ENCODE results near the gene WIPF1.

Gene WIPF1

DNA sequence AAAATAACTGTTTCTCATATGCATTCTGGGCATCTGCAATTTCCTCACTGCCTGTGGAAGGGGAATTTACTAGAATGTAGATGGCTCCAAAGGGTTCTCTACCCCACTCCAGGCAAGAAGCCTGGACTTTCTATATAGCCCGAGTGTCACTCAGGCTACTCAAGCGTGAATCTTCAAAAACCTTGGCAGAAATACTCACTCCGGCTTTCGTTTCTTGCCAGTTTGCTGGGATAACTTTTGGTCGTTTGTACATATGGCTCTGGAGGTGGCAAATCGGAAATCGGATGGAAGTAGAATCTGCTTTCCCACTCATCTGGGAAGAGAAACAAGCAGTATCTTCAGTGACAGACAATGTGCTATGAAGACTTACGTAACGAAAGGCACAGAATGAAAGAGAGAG, 30.7 kb downstream of the WIPF1 start:
- no peak overlapping the region for H3K9ac ChIP-seq (ENCODE audit: low read depth, low read length, poor library complexity, severe bottlenecking)
- H3K4me2 ChIP-seq (ENCODE audit: low read depth, low read length, poor library complexity, severe bottlenecking): no peak overlapping the region
- no peaks in the 10 kb centered on the region for H3F3A ChIP-seq (ENCODE audit: low read depth)
- no peak for TF ChIP-seq EZH2phosphoT487 (IDR thresholded peaks at IDR 0.05; ENCODE audit: borderline replicate concordance)
- no peaks in the 10 kb centered on the region for H3K27me3 ChIP-seq (ENCODE audit: insufficient read depth, low read length, poor library complexity, severe bottlenecking)
- H3K4me3 ChIP-seq (ENCODE audit: low read length, poor library complexity, severe bottlenecking): no peak overlapping the region
- H3K36me3 ChIP-seq (ENCODE audit: insufficient read depth, low read length): peaks cover 95% of the 10 kb centered on the region
- peaks cover 7% of the 10 kb centered on the region for H3K4me1 ChIP-seq (ENCODE audit: insufficient read depth, low read length, poor library complexity, severe bottlenecking)
- no peaks in the 10 kb centered on the region for H3K9me3 ChIP-seq (ENCODE audit: insufficient read depth, low read depth, low read length)
- H2AFZ ChIP-seq (ENCODE audit: low read length): no peak overlapping the region
- H3K9me2 ChIP-seq (replicated peaks; ENCODE audit: low read depth, low read length): no peaks in the 10 kb centered on the region
- H4K20me1 ChIP-seq (ENCODE audit: insufficient read depth, low read length, poor library complexity, severe bottlenecking): peaks cover 9% of the 10 kb centered on the region
- peaks cover 12% of the 10 kb centered on the region; the same call in 1 of the 2 replicates for H3K79me2 ChIP-seq (ENCODE audit: insufficient read depth, low read length)

GRCh38 chr2:174563530-174564282, 33.9 kb downstream of the WIPF1 start:
- no peak for TF ChIP-seq EZH2phosphoT487 (IDR thresholded peaks at IDR 0.05; ENCODE audit: borderline replicate concordance)
- TF ChIP-seq, protein P1, sequence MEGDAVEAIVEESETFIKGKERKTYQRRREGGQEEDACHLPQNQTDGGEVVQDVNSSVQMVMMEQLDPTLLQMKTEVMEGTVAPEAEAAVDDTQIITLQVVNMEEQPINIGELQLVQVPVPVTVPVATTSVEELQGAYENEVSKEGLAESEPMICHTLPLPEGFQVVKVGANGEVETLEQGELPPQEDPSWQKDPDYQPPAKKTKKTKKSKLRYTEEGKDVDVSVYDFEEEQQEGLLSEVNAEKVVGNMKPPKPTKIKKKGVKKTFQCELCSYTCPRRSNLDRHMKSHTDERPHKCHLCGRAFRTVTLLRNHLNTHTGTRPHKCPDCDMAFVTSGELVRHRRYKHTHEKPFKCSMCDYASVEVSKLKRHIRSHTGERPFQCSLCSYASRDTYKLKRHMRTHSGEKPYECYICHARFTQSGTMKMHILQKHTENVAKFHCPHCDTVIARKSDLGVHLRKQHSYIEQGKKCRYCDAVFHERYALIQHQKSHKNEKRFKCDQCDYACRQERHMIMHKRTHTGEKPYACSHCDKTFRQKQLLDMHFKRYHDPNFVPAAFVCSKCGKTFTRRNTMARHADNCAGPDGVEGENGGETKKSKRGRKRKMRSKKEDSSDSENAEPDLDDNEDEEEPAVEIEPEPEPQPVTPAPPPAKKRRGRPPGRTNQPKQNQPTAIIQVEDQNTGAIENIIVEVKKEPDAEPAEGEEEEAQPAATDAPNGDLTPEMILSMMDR (conservative IDR thresholded peaks at IDR 0.05; ENCODE audit: low read length): no peak

DNA sequence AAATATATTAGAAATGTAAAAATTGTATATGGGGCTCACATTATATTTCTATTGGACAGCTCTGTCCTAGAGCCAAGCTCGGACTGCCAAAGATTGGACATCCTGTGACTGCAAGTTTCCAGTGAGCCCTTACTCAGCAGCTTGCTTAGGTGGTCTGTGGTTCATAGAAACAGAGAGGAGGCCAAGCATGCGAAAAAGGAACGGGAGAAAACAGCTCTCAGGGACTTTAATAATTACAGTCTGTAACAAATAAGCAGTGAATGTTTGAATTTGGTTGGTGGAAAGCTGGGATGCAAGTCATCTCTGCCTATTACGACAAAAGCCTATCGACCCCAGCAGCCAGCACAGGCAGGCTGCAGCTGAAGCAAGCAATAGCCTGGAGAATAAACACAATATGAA, 35.6 kb downstream of the WIPF1 start:
- H3K36me3 ChIP-seq (ENCODE audit: insufficient read depth, low read length): peaks cover 79% of the 10 kb centered on the region
- no peaks in the 10 kb centered on the region for H3K9me3 ChIP-seq (ENCODE audit: insufficient read depth, low read depth, low read length)
- no peak overlapping the region for H3K4me3 ChIP-seq (ENCODE audit: low read length, poor library complexity, severe bottlenecking)
- no peak for TF ChIP-seq EZH2phosphoT487 (IDR thresholded peaks at IDR 0.05; ENCODE audit: borderline replicate concordance)
- TF ChIP-seq, protein P1 (conservative IDR thresholded peaks at IDR 0.05; ENCODE audit: low read length): no peak
- no peak overlapping the region for H3K4me2 ChIP-seq (ENCODE audit: low read depth, low read length, poor library complexity, severe bottlenecking)
- no peaks in the 10 kb centered on the region for H3K9me2 ChIP-seq (replicated peaks; ENCODE audit: low read depth, low read length)
- no peaks in the 10 kb centered on the region for H4K20me1 ChIP-seq (ENCODE audit: insufficient read depth, low read length, poor library complexity, severe bottlenecking)
- H3K9ac ChIP-seq (ENCODE audit: low read depth, low read length, poor library complexity, severe bottlenecking): no peak overlapping the region
- no peaks in the 10 kb centered on the region for H3F3A ChIP-seq (ENCODE audit: low read depth)
- peaks cover 3% of the 10 kb centered on the region; the same call in 1 of the 2 replicates for H3K79me2 ChIP-seq (ENCODE audit: insufficient read depth, low read length)
- H3K27me3 ChIP-seq (ENCODE audit: insufficient read depth, low read length, poor library complexity, severe bottlenecking): no peaks in the 10 kb centered on the region
- no peaks in the 10 kb centered on the region for H3K4me1 ChIP-seq (ENCODE audit: insufficient read depth, low read length, poor library complexity, severe bottlenecking)
- H2AFZ ChIP-seq (ENCODE audit: low read length): no peak overlapping the region

More at GRCh38 chr2:174563530-174564282, 33.9 kb downstream of the WIPF1 start:
- Histone ChIP-seq H3K9me3 (ENCODE audit: insufficient read depth, low read depth, low read length) (no peaks in the 10 kb centered on the region), H3F3A (ENCODE audit: low read depth) (no peaks in the 10 kb centered on the region), H3K36me3 (ENCODE audit: insufficient read depth, low read length) (peaks cover 91% of the 10 kb centered on the region), H3K4me2 (ENCODE audit: low read depth, low read length, poor library complexity, severe bottlenecking) (no peak overlapping the region), H3K27me3 (ENCODE audit: insufficient read depth, low read length, poor library complexity, severe bottlenecking) (no peaks in the 10 kb centered on the region), H3K9ac (ENCODE audit: low read depth, low read length, poor library complexity, severe bottlenecking) (no peak overlapping the region), H3K9me2 (replicated peaks; ENCODE audit: low read depth, low read length) (no peaks in the 10 kb centered on the region), H3K4me1 (ENCODE audit: insufficient read depth, low read length, poor library complexity, severe bottlenecking) (no peaks in the 10 kb centered on the region), H2AFZ (ENCODE audit: low read length) (no peak overlapping the region), H3K79me2 (ENCODE audit: insufficient read depth, low read length) (peaks cover 3% of the 10 kb centered on the region; the same call in 1 of the 2 replicates), H3K4me3 (ENCODE audit: low read length, poor library complexity, severe bottlenecking) (no peak overlapping the region), H4K20me1 (ENCODE audit: insufficient read depth, low read length, poor library complexity, severe bottlenecking) (peaks cover 3% of the 10 kb centered on the region)
